GM23338 (cell line): ENCODE results near the gene CDH23. TPM values are rescaled to one million over a fixed set of nuclear protein-coding genes. Genes with fewer than 3 reads are reported as not detected.

Experiments
- ATAC-seq: fragments of 200-7000 bp; cut with Tn5 transposase; 3 replicates; pipeline ENCODE4 v1.9.1; 2020
- DNase-seq: peaks from one replicate; pipeline ENCODE4 v3.0.0-alpha.2; 2015; ENCODE audit warnings: low spot score
- H2AFZ ChIP-seq: fragments of 200-600 bp; sonication (generic); 2 replicates; pipeline ENCODE4 v1.8.0; 2016; ENCODE audit warnings: antibody characterized with exemption, mild to moderate bottlenecking, moderate library complexity
- H3F3A ChIP-seq: fragments of 200-600 bp; sonication (generic); replicated peaks from 2 replicates; pipeline ENCODE4 v1.8.0; 2017; ENCODE audit warnings: antibody characterized with exemption, mixed run types, low read depth
- H3K27ac ChIP-seq: fragments of 200-600 bp; sonication (generic); 2 replicates; pipeline ENCODE4 v1.6.1; 2016; ENCODE audit warnings: low read depth
- H3K27me3 ChIP-seq: fragments of 200-600 bp; sonication (generic); 2 replicates; pipeline ENCODE4 v1.8.0; 2016; ENCODE audit warnings: mild to moderate bottlenecking, mixed run types, moderate library complexity; ENCODE audit not compliant: insufficient read depth
- H3K36me3 ChIP-seq: fragments of 200-600 bp; sonication (generic); 2 replicates; pipeline ENCODE4 v1.8.0; 2016; ENCODE audit warnings: mild to moderate bottlenecking; ENCODE audit not compliant: insufficient read depth
- H3K4me1 ChIP-seq: fragments of 200-600 bp; sonication (generic); 2 replicates; pipeline ENCODE4 v1.8.0; 2016; ENCODE audit warnings: mild to moderate bottlenecking, moderate library complexity; ENCODE audit not compliant: insufficient read depth
- H3K4me2 ChIP-seq: fragments of 200-600 bp; sonication (generic); 2 replicates; pipeline ENCODE4 v1.7.1; 2017; ENCODE audit warnings: mixed run types
- H3K4me3 ChIP-seq: fragments of 200-600 bp; sonication (generic); 2 replicates; pipeline ENCODE4 v1.6.1; 2016; ENCODE audit warnings: mixed run types
- H3K79me2 ChIP-seq: fragments of 200-600 bp; sonication (generic); replicated peaks from 2 replicates; pipeline ENCODE4 v1.8.0; 2017; ENCODE audit warnings: mild to moderate bottlenecking; ENCODE audit not compliant: insufficient read depth
- H3K9me2 ChIP-seq: fragments of 200-600 bp; sonication (generic); 2 replicates; pipeline ENCODE4 v1.8.0; 2017; ENCODE audit not compliant: insufficient read depth
- H4K20me1 ChIP-seq: fragments of 200-600 bp; sonication (generic); replicated peaks from 2 replicates; pipeline ENCODE4 v1.8.0; 2017; ENCODE audit warnings: mild to moderate bottlenecking; ENCODE audit not compliant: insufficient read depth
- H3K27ac Mint-ChIP-seq: 2 replicates; pipeline ENCODE4 v1.8.0; 2020; ENCODE audit warnings: inconsistent platforms, mild to moderate bottlenecking, moderate library complexity, mixed read lengths
- H3K27me3 Mint-ChIP-seq: 3 replicates; pipeline ENCODE4 v1.8.0; 2022; ENCODE audit warnings: low read depth, mild to moderate bottlenecking, moderate library complexity, mixed read lengths, inconsistent platforms; ENCODE audit not compliant: insufficient read depth, poor library complexity
- H3K36me3 Mint-ChIP-seq: 3 replicates; pipeline ENCODE4 v1.8.0; 2021; ENCODE audit warnings: low read depth, mild to moderate bottlenecking, inconsistent platforms, moderate library complexity, mixed read lengths
- H3K4me1 Mint-ChIP-seq: 3 replicates; pipeline ENCODE4 v1.8.0; 2020; ENCODE audit warnings: mild to moderate bottlenecking, inconsistent platforms, mixed read lengths
- H3K4me3 Mint-ChIP-seq: 3 replicates; pipeline ENCODE4 v1.8.0; 2021; ENCODE audit warnings: moderate library complexity, mild to moderate bottlenecking, inconsistent platforms, mixed read lengths
- H3K9me3 Mint-ChIP-seq: 3 replicates; pipeline ENCODE4 v1.8.0; 2020; ENCODE audit warnings: moderate library complexity, mild to moderate bottlenecking, inconsistent platforms, mixed read lengths
- CTCF ChIP-seq, 2 experiments: fragments of 200-600 bp in 1 of 2; sonication (generic) in 1 of 2; conservative IDR thresholded peaks; 2 replicates each; pipeline versions ENCODE4 v1.5.1 to v1.6.1; 2016 to 2017; ENCODE audit warnings: antibody characterized with exemption in 2 of 2, low read depth in 2 of 2, mild to moderate bottlenecking in 2 of 2, moderate library complexity in 1 of 2
- JUNB ChIP-seq: IDR thresholded peaks from one replicate; pipeline ENCODE4 v1.6.1; 2016; ENCODE audit warnings: antibody characterized with exemption; ENCODE audit not compliant: unreplicated experiment
- POLR2AphosphoS5 ChIP-seq: IDR thresholded peaks from 2 replicates; pipeline ENCODE4 v1.6.1; 2016; ENCODE audit warnings: antibody characterized with exemption, low read depth
- REST ChIP-seq: IDR thresholded peaks from one replicate; pipeline ENCODE4 v1.6.1; 2018; ENCODE audit warnings: antibody characterized with exemption; ENCODE audit not compliant: unreplicated experiment
- ZNF462 ChIP-seq: fragments of 250-450 bp; sonication (Bioruptor Pico); IDR thresholded peaks from 2 replicates; pipeline ENCODE4 v1.5.0; 2020; ENCODE audit warnings: mild to moderate bottlenecking, moderate library complexity
- polyA plus RNA-seq: library from polyadenylated mRNA; unstranded; fragments of >200 nt; fragmentation: Nextera tagmentation; extraction: Ambion mirVana; gene quantifications from 2 replicates; pipeline ENCODE4 v1.2.1, GENCODE V29; 2016
- total RNA-seq: library from RNA; depleted of rRNA; stranded (reverse); fragments of >200 nt; shearing (Covaris generic); gene quantifications from 2 replicates; pipeline ENCODE4 v1.2.3, GENCODE V29; 2014

CDH23 gene
- total and polyA plus RNA-seq, 2 experiments from 2014 or later: 0.95 to 4.3 TPM

- TF ChIP-seq ZNF462 (CRISPR knock-in tag): no peak
- TF ChIP-seq REST: no peak
These were observed 27.1 kb upstream of the CDH23 start (continued) for GRCh38 chr10:71369602-71370001.

- H3K4me2 ChIP-seq: no peak overlapping the region
- no peaks in the 10 kb centered on the region for H3K9me2 ChIP-seq
- ATAC-seq (no peak), DNase-seq (no peak)
- no peak overlapping the region for H3K4me3 ChIP-seq
- Mint-ChIP-seq H3K27me3 (no peaks in the 10 kb centered on the region), H3K9me3 (no peaks in the 10 kb centered on the region), H3K4me1 (no peaks in the 10 kb centered on the region), H3K4me3 (no peak overlapping the region), H3K36me3 (no peaks in the 10 kb centered on the region), H3K27ac (no peak overlapping the region)
- H4K20me1 ChIP-seq: 0 out of 2 replicates have a peak, but pooled peaks cover 4% of the 10 kb centered on the region
- TF ChIP-seq CTCF (conservative IDR thresholded peaks at IDR 0.05; ENCODE audit: low read depth in 2 of 2) (no peak), JUNB (no peak), POLR2AphosphoS5 (no peak)
- H3K79me2 ChIP-seq: no peaks in the 10 kb centered on the region
- no peaks in the 10 kb centered on the region for H3K4me1 ChIP-seq
- H3F3A ChIP-seq: no peaks in the 10 kb centered on the region
- no peak overlapping the region for H3K27ac ChIP-seq
- no peaks in the 10 kb centered on the region for H3K36me3 ChIP-seq
- H2AFZ ChIP-seq: no peak overlapping the region
- H3K27me3 ChIP-seq: no peaks in the 10 kb centered on the region
These were observed 26.7 kb upstream of the CDH23 start for GRCh38 chr10:71370031-71370430.
